Stimulated activated CD4-positive, alpha-beta T cell treated with anti-CD3 and anti-CD28 coated beads, Interleukin-1b, Interleukin-23, amount 100 ng/mL, for 48 hours (primary cell): Measurements from ENCODE around the gene CDT1.

ENCODE experiments used
- DNase-seq: peaks from one replicate; pipeline ENCODE4 v3.0.0-alpha.2; 2020

The CDT1 gene

GRCh38 chr16:88803264-88803987, at the start of gene CDT1:
CDT1 (plus strand) TSS chr16:88803789; CDS start chr16:88803832, 43 bp downstream.
- DNase-seq: peak; percentile 84

DNA sequence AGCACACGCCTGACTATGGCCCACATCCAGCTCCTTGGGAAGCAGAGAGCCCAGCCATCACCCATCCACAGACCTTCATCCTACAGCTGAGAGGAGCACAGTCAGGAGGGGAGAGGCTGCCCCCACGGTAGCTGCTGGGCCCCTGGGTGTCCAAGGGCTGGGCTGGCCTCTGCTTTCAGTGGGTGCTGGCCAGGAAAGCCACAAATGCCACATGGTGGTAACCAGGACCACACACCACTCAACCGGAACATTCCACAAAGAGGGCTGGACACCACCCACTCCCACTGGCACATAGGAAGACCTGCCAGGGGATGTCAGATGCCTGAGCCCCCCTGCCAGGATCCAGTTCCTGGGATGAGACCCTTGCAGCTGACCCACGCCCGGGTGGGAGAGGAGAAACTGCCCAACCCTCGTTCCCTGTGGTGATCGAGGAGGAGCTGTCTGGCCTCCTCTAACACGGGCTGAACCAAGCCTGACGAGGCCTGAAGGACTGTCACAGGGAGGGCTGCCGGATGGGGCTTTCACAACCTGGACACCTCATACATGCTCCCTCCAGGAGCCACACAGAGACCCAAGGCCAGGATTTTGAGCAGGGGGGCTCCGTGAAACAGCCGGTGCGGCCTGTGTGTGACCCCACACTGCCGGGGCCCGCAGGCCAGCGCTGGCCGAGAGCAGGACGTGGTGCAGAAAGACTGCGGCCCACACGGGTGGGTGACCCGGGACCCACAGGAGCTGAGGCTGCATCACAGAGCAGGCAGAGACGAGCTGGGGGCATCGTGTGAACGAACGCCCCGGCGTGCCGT, 49.3 kb upstream of the CDT1 start:
- DNase-seq: no peak

- DNase-seq: peak; percentile 20
Measured at GRCh38 chr16:88754912-88755744, 48.5 kb upstream of the CDT1 start.

- DNase-seq: no peak
Measured at GRCh38 chr16:88755745-88756443, 47.7 kb upstream of the CDT1 start.

DNA sequence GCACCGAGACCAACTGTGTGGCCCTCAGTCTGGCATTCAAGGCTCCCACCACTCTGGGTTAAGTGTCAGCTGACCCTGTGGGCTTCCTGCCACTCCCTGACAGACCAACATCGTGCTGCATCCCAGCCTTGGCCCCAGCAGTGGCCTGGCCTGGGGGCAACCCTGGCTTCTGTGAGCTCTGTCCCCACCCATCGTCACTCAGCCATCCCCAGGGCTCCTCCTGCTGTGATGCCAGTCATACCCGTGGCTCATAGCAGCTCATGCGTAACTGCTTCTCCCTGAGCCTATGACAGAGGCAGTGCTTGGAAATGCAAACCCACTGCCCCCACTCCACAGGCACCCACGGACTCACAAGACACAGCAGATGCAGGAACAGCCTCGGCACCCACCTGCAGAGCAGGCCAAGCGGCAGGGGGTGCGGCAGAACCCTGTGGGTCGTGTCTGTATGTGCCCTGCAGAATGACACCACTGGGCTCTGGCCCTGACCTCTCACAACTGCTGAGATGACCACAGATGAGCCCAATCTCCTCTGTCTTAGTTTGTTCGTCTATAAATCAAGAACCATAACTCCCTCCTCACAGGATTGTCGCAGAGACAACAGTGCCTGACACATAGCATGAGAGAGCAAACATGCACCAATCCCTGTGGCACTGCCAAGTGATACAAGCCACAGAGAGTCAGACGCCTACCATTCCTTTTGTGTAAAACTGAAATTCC, 45.2 kb upstream of the CDT1 start:
- no peak for DNase-seq

- DNase-seq: no peak
Measured at GRCh38 chr16:88758944-88759244, 44.7 kb upstream of the CDT1 start.

DNA sequence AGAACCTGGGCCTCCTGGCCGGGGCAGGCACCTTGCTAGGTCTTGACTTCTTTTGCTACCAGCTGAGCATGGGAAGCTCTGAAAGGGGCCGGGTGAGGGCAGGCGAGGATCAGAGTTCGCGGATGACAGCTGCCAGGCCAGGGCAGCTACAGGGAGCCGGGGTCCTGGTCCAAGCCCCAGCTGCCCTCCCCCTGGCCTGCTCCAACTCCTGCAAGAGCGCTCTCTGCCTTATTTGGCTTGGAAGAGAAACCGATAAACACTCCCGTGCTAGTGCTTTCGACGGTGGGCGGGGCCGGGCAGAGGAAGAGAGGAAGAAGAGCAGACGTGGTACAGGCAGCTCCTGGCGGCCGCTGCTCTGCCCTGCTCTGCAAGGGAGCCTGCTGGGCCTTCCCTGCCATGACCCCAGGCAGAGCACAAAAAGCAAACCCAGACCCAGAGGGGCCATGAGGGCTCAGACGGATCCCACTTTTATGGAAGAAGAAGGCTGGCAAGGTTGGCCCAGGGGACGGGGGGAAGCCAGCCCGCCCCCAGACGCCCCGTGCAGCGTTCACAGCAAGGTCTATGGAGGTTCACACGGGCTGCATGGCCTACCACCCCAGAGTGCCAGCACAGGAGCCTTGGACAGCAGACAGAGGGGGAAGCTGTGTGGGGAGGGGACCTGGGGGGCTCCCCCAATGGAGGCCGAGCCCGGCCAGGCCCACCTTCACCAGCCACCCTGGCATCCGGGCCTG, 44.2 kb upstream of the CDT1 start:
- DNase-seq: peak; percentile 29

- DNase-seq: no peak
Measured at GRCh38 chr16:88759976-88760350, 43.6 kb upstream of the CDT1 start.

DNA sequence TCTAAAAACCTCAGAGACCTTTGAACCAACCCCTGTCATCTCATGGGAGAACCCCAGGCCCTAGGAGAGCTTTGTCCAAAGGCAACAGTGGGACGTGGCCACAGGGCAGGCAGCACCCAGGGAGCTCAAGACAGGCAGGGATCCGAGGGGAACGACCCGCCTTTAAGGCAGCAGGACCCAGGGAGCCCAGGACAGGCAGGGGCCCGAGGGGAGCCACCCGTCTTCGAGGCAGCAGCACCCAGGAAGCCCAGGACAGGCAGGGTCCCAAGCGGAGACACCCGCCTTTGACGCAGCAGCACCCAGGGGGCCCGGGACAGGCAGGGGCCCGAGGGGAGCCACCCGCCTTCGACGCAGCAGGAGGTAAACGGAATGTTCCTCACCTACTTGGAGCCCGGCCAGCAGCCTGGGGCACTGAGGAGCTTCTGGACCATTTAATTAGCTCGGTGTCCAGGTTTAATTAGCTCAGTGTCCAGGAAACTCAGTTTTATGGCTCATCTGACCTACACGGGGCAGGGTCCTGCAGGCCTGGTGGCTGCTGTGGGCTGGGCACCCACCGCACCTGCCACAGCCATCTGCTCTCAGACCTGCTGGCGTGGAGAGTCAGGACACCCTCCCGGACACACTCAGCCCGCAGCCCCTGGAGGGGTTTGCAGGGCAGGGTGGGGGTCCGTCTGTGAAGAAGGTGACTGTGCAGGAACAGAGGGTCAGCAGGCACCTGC, 43.0 kb upstream of the CDT1 start:
- DNase-seq: no peak

DNA sequence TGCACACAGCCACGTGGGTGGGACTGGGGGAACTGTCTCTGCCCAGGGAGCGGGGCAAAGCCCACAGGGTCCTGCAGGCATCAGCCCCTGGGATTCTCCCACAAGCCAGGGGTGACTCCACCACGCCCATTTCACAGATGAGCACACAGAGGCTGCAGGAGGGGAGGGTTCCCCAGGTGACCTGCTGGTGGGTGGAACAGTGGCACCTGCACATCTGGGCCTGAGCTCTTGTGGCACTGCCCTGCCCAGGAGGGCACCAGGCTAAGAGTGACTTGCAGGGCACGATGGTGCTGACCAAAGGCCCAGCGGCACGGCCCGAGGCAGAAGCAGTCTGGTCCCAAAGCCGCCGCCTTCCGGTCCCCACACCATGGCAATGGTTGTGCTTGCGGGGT, 42.5 kb upstream of the CDT1 start:
- no peak for DNase-seq

DNA sequence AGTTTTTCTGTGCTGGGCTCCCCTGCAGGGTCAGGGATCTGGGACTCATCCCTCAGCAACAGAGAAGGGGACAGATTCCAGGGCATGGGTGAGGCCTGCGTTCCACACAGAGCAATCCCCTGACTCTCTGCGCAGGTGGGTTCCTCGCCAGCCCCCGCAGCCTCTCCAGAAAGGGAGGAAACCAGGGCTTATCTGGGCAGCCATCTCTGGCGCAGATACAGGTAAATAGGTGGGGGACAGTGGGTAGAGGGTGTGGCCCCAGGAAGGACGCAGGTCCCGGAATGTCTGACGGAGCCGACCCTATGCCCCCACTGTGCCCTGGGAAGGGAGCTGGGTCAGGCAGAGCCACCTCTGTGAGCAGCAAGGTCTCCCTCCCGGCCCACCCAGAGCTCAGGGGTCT, 41.8 kb upstream of the CDT1 start:
- DNase-seq: no peak

- DNase-seq: no peak
Measured at GRCh38 chr16:88762258-88762870, 41.2 kb upstream of the CDT1 start.

GRCh38 chr16:88762941-88763340, 40.6 kb upstream of the CDT1 start:
- DNase-seq: no peak

- DNase-seq: no peak
Measured at GRCh38 chr16:88763502-88764053, 40.0 kb upstream of the CDT1 start.

GRCh38 chr16:88764080-88764479, 39.5 kb upstream of the CDT1 start:
- DNase-seq: no peak

DNA sequence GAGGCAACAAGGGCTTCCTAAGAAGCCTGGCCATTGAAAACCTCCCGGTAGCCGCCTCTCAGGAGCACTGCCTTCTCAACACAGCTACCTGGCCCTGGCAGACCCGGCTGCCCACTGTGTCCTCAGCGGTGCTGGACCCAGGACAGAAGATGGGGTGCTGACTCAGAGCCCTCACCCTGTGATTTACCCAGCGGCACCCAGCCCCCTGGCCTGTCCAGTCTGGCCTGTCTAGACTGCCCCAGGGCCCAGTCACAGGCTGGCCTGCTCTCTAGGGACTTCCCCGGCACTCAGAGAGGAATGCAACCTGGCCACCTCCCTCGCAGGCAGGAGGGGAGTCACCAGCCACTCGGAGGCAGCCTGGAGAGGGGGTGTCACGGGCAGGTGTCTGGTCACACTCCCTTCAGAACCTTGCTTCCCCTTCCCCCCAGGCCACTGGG, 38.7 kb upstream of the CDT1 start:
- no peak for DNase-seq

GRCh38 chr16:88766975-88767374, 36.6 kb upstream of the CDT1 start:
- DNase-seq: no peak

- DNase-seq: no peak
Measured at GRCh38 chr16:88767546-88768070, 36.0 kb upstream of the CDT1 start.

DNA sequence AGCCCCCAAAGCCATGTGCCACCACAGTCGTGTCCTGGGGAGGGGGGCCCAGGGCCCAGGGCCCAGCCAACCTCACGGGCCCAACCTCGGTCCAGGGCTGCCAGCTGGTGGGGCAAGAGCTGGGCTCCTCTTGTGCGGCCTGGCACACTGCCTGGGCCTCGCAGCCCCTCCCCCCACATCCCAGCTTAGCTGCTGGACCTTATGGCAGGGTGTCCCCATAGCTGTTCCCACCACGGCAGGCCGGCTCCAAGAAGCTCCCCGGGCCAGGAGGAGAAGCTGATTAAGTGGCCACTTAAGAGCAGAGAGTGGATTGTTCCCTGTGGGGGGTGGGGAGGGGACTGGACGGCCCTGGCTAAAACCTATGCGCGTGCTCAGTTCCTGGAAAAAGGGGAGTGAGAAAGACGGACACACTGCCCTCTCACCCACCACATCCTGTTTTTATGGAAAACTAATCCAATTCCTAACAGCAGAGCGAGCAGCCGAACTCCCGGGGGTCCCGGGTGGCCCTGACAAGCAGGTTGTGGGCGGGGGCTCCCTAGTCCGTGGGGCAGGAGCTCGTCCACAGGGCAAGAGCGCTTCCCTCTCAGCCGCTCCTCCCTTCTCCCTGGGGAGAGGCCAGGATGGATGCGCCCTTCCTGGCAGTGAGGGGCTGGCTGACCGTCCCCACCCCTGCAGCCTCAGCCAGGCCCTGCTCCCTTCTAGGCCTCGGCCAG, 35.4 kb upstream of the CDT1 start:
- no peak for DNase-seq
